NCI-H1436 (cell line): ENCODE measurements around the gene TIGD1.
A peak's percentile ranks its signal among the peaks of the same experiment; 100 is the strongest.

Experiments used
- DNase-seq: peaks from one replicate; lab custom pipeline; 2025; lab: John Stamatoyannopoulos, UW

TIGD1 gene

DNA sequence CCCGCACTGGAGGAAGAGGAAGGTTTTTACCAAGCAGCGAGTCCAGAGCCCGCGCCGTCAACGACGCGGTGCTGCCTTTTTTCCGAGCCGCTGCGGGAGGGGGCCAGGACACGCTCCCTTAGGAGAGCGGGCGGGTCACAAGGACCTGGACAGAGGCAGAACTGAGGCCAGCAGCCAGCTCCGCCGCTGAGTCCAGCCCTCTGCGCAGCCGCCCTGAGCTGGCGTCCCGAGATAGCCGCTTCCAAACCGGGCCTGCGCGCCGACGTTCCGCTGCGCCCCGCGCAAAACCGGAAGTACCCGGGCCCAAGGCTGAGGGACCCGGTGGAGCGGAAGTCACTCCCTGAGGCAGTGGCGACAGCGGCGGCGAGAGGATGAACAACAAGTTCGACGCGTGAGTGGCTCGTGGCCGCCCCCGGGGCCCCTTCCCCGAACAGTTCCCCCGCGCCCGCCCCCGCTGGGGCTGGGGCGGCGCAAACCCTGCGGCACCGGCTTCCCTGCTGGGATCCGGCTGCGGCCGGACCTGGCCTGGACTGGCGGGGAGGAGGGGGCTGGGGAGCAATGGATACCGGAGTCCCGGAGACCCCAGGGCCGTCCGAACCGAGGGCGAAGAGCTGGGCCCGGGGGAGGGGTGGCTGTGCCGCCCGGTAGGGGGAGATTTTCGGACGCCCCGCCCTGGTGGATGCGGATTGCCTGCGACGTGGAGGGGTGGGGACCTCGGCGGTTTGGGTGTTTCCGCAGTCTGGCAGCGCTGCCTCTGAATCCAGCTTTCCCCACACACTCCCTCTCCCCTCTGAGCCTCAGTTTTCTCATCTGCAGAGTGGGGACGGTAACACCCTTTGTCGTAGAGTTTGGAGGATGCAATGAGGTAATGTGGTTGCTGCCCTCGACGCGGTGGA lies at the start of gene TIGD1, which contains the start of gene EIF4E2:
Gene TIGD1 (minus strand): TSS at position 204 of the 896 bp plus-strand sequence. CDS start 675 bp downstream, outside the sequence.
Gene EIF4E2 (plus strand): TSS at position 336 of the 896 bp plus-strand sequence. CDS start 36 bp downstream, at position 372.
- peak; percentile 85 for DNase-seq

DNA sequence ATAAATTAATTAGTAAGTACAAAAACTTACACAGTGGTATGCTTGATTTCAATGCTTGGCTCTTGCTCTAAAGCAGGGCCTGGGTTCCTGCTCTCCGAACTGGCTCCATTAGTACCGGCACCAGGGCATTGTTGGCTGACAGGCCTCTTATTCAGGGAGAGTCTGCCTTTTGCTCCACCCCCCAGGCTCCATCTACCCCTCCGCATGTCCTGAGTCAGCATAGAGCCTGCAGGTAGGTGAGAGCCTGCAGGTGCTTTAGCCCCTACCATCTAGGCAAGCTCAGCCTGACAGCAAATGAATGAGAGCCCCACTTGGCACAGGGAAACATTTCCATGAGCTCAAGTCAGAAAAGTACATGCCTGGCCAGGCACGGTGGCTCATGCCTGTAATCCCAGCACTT lies 47.9 kb upstream of the TIGD1 start:
- DNase-seq: no peak

DNA sequence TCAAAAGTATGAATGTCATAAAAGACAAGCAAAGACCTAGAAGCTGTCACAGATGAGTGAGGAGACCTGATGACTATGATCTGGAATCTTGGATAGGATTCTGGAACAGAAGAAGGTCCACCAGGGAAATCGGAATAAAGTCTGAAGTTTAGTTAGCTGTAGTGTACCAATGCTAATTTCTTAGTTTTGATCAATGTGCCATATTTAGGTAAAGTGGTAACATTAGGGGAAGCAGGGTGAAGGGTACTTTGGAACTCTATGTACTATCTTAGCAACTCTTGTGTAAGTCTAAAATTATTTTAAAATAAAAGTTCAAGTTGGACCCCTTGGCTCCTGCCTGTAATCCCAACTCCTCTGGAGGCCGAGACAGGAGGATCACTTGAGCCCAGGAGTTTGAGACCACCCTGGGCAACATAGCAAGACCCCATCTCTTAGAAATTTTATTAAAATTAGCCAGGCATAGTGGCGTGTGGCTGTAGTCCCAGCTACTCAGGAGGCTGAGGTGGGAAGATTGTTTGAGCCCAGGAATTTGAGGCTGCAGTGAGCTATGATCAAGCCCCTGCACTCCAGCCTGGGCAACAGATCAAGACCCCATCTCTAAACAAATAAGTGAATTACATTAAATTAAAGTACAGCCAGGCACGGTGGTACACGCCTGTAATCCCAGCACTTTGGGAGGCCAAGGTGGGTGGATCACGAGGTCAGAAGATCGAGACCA lies 47.2 kb upstream of the TIGD1 start:
- no peak for DNase-seq

DNA sequence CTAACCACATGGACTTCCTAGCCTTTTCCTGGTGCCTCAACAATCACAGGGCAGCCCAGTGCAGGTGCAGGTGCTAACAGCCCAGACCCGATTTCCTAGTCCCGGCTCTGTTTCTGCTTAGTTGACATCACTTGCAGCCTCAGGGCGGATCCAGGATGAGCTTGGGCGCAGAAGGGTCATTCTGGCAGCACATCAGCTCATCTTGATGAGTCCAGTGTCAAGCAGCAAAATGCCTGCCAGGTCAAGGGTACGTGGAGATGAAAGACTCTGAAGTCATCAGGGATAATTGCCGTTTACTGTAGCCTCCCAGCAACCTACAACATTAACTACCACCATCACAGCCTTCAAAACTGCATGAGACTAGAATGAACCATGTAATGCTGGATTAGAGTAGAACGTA lies 43.6 kb upstream of the TIGD1 start:
- no peak for DNase-seq

DNA sequence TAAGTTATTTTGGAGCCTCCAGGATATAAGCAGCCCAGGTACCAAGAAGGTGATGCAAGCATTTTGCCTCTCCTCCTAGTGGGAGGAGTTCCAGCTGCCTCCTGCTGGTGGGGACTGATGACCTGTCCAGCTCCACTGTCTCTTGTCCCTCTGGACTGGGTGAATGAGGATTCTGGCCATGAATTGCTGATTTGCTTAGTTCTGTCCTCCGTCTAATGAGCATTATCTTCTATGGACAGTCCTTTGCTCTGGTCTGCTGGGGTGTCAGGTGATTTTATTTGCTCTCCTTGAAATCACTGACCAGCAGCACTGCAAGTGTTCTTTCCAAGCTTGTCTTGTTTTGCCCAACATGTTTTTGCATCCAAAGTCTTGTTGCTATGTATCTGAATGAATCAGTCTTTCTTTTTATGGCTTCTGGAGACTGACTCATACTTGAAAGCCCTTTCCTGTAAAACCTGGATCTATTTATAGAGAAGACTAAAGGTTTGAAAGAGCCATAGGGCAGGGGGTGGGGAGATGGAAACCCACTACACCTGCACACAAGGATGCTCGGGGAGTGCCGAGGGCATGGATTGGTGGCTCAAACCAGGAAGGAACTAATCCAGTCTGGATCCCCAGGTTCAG lies 42.5 kb upstream of the TIGD1 start:
- no peak for DNase-seq

DNA sequence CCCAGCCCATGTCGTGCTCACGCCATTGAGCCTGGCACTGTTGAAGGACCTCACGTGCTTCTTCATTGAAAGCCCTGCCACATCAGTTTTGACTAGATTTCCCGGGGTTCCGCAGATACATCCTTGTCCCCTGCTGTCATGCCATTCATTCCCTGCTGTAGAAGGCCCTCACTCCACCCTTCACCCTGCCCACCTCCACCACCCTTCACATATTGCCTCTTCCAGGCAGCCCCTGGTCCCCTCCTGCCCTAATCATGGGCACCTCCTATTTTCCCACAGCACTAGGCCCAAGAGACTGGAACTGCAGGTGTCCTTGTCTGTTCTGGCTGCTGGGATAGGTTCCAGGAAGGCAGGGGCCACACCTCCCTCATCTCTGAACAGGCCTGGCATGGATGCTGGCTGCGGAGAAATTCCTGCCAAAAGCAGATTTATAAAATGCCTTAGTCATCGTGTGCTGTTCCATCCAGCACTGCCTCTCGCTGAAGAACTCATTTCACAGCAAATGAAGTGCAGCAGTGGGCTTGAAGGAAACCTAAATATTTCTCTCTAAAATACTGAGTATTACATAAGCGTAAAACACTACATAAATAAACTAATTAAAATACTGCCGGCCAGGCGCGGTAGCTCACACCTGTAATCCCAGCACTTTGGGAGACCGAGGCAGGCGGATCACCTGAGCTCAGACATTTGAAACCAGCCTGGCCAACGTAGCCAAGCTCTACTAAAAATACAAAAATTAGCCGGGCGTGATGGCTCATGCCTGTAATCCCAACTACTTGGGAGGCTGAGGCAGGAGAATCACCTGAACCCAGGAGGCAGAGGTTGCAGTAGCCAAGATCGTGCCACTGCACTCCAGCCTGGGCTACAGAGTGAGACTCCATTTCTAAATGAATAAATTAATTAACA lies 38.6 kb upstream of the TIGD1 start:
- DNase-seq: no peak

DNA sequence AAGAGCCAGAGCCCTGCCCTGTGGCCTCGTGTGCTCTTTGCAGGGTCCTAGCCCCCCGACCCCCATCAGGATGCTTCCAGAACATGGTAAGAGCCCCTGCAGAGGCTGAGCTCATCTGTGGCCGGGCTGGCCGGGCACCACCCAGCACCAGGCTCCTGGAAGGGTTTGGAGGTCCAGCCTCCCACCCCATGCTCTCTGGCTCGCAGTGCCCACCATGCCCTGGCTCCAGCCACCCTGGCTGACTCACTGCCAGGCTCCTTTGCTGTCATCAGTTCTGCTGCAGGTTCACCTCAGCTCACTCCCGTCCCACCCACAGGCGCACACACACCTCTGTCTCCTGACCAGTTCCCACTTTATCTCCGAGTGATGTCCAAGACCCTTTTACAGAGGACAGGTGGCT lies 37.7 kb upstream of the TIGD1 start:
- DNase-seq: no peak

DNA sequence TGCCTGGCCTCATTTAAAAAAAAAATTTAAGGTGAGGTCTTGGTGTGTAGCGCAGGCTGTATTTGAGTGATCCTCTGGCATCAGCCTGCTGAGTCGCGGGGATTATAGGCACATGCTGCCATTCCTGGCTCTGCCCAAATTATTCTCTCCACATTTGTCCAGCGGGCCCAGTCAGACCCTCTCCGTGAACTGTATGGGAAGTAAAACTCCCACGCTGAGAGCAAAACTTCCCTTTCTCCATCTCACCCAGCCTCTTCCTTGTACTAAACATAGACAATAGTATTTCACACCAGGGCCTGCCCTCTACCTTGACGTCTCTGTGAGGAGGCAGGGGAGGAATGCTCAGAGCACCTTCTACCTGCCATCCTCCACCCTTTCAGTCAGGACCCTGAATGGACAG lies 37.2 kb upstream of the TIGD1 start:
- no peak for DNase-seq

DNA sequence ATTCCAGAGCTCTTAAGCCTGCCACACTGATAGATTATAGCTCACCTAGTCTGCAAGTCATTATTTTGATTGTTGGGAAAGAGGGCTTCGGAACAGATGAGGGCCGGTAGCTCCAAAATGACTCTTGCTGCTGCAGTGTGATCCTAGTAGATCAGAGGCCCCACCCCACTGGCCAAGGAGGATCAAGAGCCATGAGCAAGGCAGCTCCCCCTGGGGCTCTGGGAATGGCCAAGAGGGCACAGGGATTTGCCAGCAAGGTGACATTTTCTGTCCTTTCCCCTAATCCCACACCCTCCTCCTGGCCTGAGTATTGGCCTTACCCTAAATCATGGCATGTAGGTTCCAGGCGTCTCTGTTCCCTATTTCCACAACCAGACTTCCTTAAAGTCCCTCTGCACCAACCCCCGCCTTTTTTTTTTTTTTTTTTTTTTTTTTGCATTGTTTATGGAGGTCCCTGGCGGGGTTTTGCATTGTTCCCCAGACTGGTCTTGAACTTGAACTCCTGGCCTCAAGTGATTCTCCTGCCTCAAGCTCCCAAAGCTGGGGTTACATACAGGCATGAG lies 36.7 kb upstream of the TIGD1 start:
- DNase-seq: no peak

DNA sequence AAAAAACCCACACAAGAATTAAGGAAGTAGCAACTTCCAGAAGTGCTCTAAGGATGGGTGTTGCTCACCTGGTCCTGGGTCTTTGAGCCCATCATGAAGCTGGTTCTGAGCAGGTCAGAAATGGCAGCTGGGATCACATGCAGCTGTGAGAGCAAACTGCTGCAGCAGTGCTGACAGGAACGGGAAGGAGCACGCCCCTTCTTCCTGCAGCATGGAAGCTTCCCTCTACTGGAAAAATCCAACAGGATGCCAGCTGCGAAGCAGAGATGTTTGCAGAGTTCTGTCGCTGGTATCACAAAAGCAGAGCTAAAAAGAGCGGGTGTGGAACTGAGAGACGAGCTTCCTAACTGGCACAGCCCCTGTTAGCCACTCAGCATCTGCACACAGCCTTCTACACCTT lies 33.9 kb upstream of the TIGD1 start:
- no peak for DNase-seq

DNA sequence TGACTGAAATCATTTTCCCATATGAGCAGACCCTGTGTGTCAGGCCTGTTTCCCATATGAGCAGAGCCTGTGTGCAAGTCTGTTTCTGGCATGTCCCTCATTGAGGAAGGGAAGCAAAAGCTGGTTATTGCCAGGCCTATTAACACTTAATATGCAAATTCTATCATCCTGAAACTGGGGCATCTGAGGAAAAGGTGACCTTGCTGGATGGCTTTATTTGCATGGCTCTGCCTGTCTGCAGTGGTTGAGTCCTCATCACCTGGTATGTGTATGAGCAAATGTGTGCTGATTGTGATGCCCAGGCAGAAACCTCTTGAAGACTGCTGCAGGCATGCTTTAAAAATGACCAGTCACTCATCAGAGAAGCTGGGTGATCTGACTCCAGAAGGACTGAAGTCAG lies 31.4 kb upstream of the TIGD1 start:
- no peak for DNase-seq

DNA sequence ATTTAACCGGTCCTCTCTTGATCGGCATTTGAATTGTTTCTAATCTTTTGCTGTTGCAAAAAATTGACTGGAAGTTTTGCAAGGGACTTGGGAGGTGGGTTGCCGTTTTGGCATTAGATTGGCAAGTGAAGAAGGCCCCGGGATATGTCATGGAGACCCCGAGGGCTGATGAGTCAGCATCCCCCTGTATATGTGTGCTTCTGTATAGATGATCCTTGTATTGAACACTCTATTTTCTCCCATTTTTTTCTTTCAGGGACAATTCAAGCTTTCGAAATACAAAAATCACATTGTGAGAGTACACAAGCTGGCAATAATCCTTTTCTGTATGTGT lies 30.3 kb upstream of the TIGD1 start:
- no peak for DNase-seq

DNA sequence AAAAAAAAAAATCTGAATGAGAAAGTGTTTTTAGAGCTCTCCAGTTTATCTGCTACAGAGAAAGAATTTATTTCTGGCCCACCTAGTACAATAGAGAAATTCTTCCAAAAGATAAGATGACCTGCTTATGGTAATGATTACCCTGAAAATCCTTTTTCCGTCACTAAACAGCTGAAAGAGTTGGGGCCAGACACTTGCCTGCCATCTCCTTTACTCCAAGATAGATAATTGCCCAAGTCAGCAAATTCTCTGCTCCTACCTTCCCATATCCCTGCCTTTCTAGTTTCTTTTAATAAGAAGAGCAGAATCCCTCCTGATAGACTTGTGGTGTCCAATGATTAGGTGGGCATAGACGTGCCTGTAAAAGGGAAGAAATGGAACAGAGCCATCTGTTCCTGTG lies 28.3 kb upstream of the TIGD1 start:
- DNase-seq: no peak

DNA sequence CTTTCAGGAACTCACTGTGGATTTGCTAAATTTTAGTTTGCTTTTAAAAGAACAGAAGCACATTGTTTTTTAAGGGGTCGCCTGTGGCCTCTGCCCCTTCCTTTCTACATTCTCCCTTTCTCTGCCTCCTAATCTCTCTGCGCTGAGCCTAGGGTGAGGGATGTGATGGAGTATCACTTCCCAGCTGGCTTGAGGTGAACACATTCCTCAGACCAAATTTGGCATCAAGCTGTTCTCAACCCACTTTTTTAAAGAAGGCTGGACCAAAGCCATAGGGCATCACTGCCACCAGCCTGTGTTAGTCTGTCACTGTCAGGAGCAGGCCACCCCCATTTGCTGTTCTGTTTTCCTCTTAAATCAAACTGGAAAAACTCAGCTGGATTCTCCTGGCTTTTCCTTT lies 27.5 kb upstream of the TIGD1 start:
- no peak for DNase-seq

DNA sequence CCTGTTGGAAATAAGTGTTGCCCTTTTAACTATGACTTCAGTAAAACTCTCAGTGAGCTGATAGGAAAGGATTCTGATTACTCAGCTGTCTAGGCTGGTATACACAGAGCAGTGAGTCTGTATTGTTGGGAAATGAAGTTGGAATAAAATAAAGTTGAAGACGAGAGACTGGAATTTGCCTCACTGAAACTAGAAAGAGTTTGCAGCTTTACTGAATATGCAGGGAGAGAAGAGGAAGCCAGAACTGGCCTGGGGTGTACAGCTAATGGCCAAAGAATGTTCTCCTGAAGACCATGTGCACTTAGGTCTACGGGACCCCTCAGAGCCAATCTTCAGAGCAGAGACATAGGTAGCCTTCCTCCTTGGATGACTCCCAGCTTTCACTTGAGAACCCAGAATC lies 26.6 kb upstream of the TIGD1 start:
- no peak for DNase-seq

DNA sequence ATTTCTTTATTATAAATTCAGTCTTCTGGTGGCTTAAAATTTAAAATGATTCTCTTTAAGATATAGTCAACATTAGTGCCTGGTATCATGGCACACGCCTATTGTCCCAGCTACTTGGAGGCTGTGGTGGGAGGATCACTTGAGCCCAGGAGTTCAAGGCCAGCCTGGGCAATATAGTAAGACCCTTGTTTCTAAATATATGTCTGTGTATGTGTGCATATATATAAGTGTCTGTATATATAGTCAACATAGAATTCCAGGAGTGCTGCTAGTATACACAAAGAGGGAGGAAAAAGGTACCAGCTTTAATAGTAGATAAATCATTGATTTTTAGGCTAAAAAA lies 25.0 kb upstream of the TIGD1 start:
- DNase-seq: no peak

DNA sequence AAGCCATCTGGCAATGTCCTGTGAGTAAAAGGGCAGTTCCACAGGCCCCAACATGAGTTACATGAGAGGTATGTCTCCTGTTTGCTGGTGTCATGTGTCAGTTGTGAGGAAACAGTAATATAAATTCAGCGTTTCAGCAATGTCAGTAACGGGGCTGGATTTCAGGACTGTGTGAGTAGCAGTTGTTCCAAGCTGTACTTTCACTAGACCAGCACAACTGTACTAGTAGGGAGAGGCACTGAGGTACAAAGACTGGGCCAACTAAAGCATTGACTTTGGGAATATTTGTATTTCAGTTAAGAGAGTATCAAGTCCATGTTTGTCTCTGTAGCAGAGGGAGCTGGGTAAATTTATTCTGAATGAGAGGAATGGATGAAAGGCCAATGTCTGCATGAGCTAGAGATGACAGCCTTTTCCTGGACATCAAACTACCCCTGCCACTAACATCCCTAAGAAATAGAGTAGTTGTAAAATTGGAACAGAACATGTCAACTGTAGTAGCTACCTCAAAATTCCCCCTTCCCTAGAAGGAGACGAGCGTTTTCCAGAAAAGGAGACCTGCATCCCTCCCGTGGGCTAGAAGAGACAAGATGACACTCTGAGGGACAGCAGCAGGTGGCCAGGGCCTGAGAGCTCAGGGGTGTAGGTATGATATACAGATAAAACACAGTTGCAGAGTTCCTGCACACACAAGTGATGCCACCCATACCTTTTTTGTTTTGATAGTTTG lies 24.5 kb upstream of the TIGD1 start:
- DNase-seq: no peak

DNA sequence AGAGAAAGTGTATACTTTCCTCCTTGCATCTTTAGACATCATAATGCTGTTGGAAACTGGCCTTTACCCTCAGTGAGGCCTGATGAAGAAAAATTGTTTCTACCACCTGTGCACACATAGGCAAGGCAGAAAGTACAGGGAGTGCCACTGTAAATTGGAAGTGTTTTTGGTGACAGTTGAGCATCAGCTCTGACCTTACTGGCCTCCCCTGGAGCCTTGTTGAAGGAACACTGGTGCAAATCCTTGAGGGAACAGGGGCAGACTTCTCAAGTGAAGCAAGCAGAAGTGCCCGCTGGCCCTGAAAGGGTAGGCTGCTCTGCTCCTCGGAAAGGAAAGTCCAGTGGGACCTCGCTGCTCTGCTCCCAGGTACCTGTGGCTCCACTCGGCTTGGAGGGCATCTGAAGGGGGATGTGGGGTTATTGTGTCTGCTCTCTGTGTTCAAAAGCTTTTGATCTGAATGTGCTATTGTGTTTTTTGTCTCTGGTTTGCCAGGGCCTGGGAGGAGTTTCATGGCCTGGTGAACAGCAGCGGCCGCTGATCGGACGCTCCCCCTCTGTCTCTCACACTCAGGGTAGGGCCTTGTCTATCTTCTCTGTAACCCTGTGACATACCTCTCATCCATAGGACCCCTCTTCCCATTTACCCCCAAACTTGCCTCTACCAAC lies 23.5 kb upstream of the TIGD1 start:
- no peak for DNase-seq

DNA sequence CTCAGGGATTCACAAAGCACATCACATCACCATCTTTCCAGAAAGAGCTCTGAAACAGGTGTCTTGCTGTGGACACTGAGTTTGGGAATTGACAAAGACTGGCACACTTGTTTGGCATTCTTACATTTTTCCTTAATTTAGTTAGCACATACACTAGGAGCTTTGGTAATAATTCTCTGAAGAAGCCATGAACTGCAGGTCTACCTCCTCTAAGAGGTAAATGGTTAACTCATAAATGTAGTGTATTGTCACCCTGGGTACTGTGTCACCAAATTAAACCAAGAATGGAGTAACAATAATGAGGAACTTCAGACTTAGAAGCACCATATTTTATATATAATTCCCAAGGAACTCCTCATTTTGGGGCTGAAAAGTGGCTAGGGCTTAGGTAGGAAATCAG lies 22.7 kb upstream of the TIGD1 start:
- DNase-seq: no peak

DNA sequence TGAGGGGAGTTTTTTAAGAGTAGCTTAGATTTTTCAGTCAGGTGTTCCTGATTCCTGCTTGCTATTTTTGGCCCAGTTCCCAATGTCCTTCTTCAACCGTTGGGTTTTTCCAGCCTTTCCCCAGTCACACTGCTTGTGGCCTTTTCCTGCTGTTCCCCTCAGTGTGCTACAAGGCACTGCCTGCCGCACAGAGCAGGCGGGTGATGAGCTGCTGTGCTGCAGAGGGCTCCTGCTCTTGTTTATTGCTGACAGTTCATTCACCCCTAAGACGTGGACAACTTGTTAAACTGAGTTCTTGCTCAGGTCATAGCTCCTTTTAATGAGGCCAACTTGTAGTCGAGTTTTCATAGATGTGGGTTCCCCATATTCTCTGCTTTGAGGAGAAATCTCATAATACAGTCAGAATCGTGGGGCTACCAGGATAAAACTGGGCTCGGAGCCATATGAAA lies 20.7 kb upstream of the TIGD1 start:
- no peak for DNase-seq
